HFF-Myc (cell line): ENCODE results near the gene VSNL1.

Experiments
- DNase-seq: peaks from one replicate; pipeline ENCODE4 v3.0.0-alpha.2; 2011; ENCODE audit warnings: low read depth; ENCODE audit errors: extremely low read depth
- H3K4me3 ChIP-seq: replicated peaks from 2 replicates; pipeline ENCODE4 v1.5.1; 2011; ENCODE audit warnings: low read depth, mild to moderate bottlenecking, control low read depth, low read length
- TF ChIP-seq, protein P1 (sequence below): IDR thresholded peaks from 2 replicates; pipeline ENCODE4 v1.5.1; 2012; ENCODE audit warnings: mild to moderate bottlenecking, low read depth, low read length, control low read depth; ENCODE audit errors: missing control alignments

Gene VSNL1

DNA sequence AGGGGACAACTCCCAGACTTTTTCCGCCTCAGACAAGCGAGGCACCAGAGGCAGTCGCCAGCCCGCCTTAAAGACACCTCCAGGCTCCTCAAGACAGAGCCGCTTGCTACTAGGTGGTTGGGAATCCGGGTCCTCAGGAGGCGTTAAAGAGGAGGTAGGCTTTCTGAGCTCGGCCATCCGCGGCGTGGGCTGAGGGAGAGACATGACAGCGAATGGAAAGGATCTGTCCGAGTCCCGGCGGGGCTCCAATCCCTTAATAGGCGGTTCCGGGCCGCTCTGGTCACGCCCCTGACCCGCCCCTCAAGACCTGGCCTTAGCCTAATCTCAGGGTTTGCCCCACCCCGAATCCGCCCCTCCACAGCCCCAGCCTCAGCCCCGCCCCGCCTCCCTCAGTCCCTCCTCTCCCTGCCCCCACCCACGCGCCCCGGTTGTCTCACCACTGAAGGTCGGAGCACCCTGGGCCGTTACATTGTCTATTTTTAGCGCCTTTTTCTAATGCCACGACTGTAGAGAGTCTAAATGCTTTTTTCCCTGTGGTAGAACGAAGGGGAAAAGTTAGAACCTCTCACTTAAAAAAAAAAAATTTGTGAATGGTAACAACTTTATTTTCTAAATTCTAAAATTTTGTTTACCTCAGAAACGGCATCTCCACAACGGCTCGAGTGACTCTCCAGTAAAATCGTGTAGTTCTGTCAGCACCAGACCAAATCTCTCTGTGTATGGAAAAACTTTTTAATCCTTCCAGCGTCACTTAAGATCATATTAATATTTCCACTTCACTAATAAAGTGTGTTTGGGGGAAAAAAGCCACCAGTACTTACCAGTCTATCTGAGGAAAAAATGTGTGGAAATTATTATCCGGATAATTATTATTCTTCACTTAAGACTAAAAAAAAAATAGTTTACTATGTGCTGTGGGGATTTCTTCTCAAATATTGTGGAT lies 22.0 kb upstream of the VSNL1 start, which contains the start of gene RAD51AP2:
Gene RAD51AP2 (minus strand): TSS at position 229 of the 943 bp plus-strand sequence. CDS start 25 bp downstream, at position 204.
- H3K4me3 ChIP-seq, result peak within 1 kb of the TSS; percentile 33
- TF ChIP-seq, protein P1, sequence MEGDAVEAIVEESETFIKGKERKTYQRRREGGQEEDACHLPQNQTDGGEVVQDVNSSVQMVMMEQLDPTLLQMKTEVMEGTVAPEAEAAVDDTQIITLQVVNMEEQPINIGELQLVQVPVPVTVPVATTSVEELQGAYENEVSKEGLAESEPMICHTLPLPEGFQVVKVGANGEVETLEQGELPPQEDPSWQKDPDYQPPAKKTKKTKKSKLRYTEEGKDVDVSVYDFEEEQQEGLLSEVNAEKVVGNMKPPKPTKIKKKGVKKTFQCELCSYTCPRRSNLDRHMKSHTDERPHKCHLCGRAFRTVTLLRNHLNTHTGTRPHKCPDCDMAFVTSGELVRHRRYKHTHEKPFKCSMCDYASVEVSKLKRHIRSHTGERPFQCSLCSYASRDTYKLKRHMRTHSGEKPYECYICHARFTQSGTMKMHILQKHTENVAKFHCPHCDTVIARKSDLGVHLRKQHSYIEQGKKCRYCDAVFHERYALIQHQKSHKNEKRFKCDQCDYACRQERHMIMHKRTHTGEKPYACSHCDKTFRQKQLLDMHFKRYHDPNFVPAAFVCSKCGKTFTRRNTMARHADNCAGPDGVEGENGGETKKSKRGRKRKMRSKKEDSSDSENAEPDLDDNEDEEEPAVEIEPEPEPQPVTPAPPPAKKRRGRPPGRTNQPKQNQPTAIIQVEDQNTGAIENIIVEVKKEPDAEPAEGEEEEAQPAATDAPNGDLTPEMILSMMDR, result no peak
- DNase-seq, result no peak

DNA sequence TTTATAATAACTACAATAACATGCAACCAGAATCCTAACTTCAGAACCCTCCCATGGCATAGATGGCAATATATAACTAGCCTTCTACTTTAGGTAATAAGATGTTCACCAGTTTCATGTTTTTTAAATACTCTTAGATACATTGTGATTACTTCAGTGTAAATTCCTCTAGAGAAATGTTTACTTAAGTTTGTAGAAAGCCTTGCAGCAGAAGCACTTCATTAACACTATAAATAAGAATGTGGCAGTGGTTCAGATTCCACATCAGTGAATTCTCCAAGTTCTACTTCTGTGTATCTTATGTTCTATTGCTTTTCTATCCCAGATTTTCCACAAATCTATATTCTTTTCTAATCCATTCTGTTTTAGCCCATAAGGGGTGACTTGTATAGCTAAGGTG lies 21.0 kb upstream of the VSNL1 start:
- no peak overlapping the region for H3K4me3 ChIP-seq
- TF ChIP-seq, protein P1, result no peak
- DNase-seq, result no peak

DNA sequence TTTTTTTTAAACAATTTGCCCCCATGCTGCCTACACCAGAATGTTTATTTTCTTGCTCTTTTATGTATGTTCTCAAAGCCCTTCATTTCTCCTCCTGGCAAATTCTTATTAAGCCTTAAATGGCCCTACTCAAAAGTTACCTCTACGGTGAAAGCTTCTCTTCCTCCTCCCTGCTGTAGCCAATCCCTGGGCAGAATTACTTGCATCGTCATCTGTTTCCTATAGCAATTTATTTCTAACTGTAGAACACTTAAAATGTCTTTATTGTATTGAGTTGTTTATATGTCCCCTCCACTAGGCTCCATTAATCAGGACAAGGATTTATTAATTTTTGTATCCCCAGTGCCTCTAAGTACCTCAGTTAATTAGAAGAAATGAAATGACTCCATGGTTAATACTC lies 19.7 kb upstream of the VSNL1 start:
- DNase-seq, result no peak
- TF ChIP-seq, protein P1, result no peak
- H3K4me3 ChIP-seq, result no peak overlapping the region

DNA sequence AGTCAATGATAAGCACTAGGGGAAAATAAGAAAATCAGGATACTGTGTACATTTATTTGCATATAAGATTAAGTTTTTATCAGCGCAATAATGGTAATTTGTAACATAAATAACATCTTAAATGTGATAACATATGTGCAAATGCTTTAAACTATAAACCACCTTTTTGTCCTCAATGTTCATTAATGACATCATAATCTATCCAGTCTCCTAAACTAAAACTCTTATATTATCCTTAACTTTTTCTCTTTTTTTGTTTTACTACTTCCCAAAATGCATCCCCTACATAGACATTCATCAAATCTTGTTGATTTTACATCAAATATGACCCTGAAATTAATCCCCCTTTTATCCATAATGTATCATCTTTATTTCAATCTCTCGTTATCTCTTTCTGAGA lies 18.9 kb upstream of the VSNL1 start:
- TF ChIP-seq, protein P1, result no peak

DNA sequence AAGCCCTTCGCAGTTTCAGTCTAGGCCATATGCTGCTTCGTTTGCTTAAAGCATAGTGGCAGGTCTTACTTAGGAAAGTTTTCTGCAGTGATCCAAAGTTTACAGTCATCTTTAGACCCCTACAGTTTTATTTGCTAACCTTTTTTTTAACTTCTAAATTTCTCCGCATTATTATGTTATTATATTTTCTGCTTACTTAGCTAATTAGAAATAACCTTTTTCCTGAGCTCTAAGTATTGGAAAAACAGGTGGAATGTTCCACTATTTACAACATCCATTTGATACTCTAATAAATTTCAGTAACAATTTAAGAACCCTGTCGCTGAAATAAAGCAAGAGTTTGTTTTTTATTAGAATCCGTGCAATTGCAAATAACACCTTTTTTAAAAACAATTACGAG lies 18.2 kb upstream of the VSNL1 start:
- TF ChIP-seq, protein P1, result no peak
- DNase-seq, result no peak
- no peak overlapping the region for H3K4me3 ChIP-seq

More for the DNA sequence above, 18.9 kb upstream of the VSNL1 start:
- DNase-seq, result no peak
- H3K4me3 ChIP-seq, result no peak overlapping the region

DNA sequence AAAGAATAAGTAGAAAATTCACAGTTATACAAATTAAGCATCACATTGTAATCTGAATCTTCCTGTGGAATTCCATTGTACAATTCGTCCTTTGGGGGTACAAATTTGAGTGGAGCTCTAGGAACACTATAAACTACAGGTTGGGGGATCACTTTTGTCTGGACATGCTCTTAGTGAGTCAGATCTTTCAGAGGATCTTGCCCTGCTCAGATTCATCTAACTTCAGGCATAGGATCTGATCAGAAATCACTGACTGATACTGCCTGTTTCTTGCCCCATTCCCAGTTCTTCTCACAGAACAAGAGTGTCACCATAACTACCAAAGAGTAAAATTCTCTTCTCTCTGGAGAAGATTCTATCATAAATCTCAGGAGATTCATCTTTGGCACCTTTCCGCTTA lies 10.7 kb upstream of the VSNL1 start:
- DNase-seq, result no peak
- TF ChIP-seq, protein P1, result no peak
- H3K4me3 ChIP-seq, result no peak overlapping the region
